ENCODE data around the gene ANXA11. TPM values are rescaled to one million over a fixed set of nuclear protein-coding genes. Genes with fewer than 3 reads are reported as not detected.
A peak's percentile ranks its signal among the peaks of the same experiment; 100 is the strongest.

ANXA11 gene
- total and polyA plus RNA-seq, 2 donors (not counting 1 experiment from before 2014, with no cell fraction given): 88.3 to 177 TPM

GRCh38 chr10:80159166-80159873 is 46.0 kb downstream of the ANXA11 start:
- Histone ChIP-seq H4K20me1 (ENCODE audit: control insufficient read depth, insufficient read depth, low read length, poor library complexity, severe bottlenecking) (peaks cover 9% of the 10 kb centered on the region), H3K27me3 (replicated peaks in 1 of 4; ENCODE audit: control extremely low read depth in 1 of 4, control insufficient read depth in 3 of 4, insufficient read depth in 4 of 4, low read length in 3 of 4) (no peaks in the 10 kb centered on the region), H3K9me3 (ENCODE audit: control extremely low read depth in 1 of 3, control insufficient read depth in 2 of 3, insufficient read depth in 1 of 3, low read length in 2 of 3) (no peaks in the 10 kb centered on the region), H3K79me2 (ENCODE audit: control insufficient read depth, insufficient read depth, low read length) (no peaks in the 10 kb centered on the region), H3K4me1 (ENCODE audit: control insufficient read depth in 2 of 2, insufficient read depth in 2 of 2, low read length in 2 of 2) (no peaks in the 10 kb centered on the region), H3K27ac (ENCODE audit: low read length in 2 of 2) (no peak overlapping the region), H3K4me3 (ENCODE audit: control extremely low read depth in 1 of 5, extremely low read depth in 1 of 5, insufficient read depth in 1 of 5, low read depth in 2 of 5, low read length in 4 of 5) (no peak overlapping the region), H3K4me2 (replicated peaks; ENCODE audit: low read depth, low read length, poor library complexity, severe bottlenecking) (no peak overlapping the region), H2AFZ (ENCODE audit: insufficient read depth, low read depth, low read length, poor library complexity, severe bottlenecking) (no peak overlapping the region), H3K9ac (ENCODE audit: low read length) (no peak overlapping the region), H3K36me3 (replicated peaks in 1 of 2; ENCODE audit: control extremely low read depth in 1 of 2, control insufficient read depth in 1 of 2, extremely low read depth in 1 of 2, insufficient read depth in 2 of 2, low read length in 1 of 2) (peaks cover 0 to 98% of the 10 kb centered on the region in 2 experiments)
- Mint-ChIP-seq H3K9me3 (ENCODE audit: insufficient read depth) (no peaks in the 10 kb centered on the region), H3K4me3 (no peak overlapping the region), H3K4me1 (no peaks in the 10 kb centered on the region), H3K27me3 (no peaks in the 10 kb centered on the region), H3K27ac (peak overlapping the region; percentile 32)
- TF ChIP-seq CTCF (IDR thresholded peaks at IDR 0.05) (no peak), EZH2 (IDR thresholded peaks at IDR 0.05; ENCODE audit: borderline replicate concordance, insufficient read depth, low read depth, low read length, poor library complexity, severe bottlenecking) (no peak)
- ATAC-seq (ENCODE audit: low read depth) (no peak), DNase-seq (no peak)
- 94% methylated on average over 9 of the region's 9 CpGs for WGBS (ENCODE audit: insufficient coverage)
- ChIA-PET POLR2A (no interaction called here), CTCF (interaction anchor here (1.5 kb wide), 1 partner anchor 15 kb away, joined by 6 read pairs; no protein-coding TSS in a partner anchor)
- intact Hi-C loops (cut with micrococcal nuclease): no loop called here

- POLR2A ChIA-PET: no interaction called here
- Mint-ChIP-seq H3K27me3 (no peaks in the 10 kb centered on the region), H3K4me3 (no peak overlapping the region), H3K9me3 (ENCODE audit: insufficient read depth) (no peaks in the 10 kb centered on the region), H3K4me1 (no peaks in the 10 kb centered on the region), H3K27ac (peak overlapping the region; percentile 32)
- no peak overlapping the region for H3K27ac ChIP-seq (ENCODE audit: low read length in 2 of 2)
- H3K4me2 ChIP-seq (replicated peaks; ENCODE audit: low read depth, low read length, poor library complexity, severe bottlenecking): no peak overlapping the region
- no peaks in the 10 kb centered on the region for H3K9me3 ChIP-seq (ENCODE audit: control extremely low read depth in 1 of 3, control insufficient read depth in 2 of 3, insufficient read depth in 1 of 3, low read length in 2 of 3)
- DNase-seq (no peak), ATAC-seq (ENCODE audit: low read depth) (no peak)
- H3K4me1 ChIP-seq (ENCODE audit: control insufficient read depth in 2 of 2, insufficient read depth in 2 of 2, low read length in 2 of 2): no peaks in the 10 kb centered on the region
- no peaks in the 10 kb centered on the region for H3K27me3 ChIP-seq (replicated peaks in 1 of 4; ENCODE audit: control extremely low read depth in 1 of 4, control insufficient read depth in 3 of 4, insufficient read depth in 4 of 4, low read length in 3 of 4)
- no peak overlapping the region for H3K9ac ChIP-seq (ENCODE audit: low read length)
- H3K79me2 ChIP-seq (ENCODE audit: control insufficient read depth, insufficient read depth, low read length): no peaks in the 10 kb centered on the region
- CTCF ChIA-PET: no interaction called here
- H3K4me3 ChIP-seq (ENCODE audit: control extremely low read depth in 1 of 5, extremely low read depth in 1 of 5, insufficient read depth in 1 of 5, low read depth in 2 of 5, low read length in 4 of 5): no peak overlapping the region
- no peak overlapping the region for H2AFZ ChIP-seq (ENCODE audit: insufficient read depth, low read depth, low read length, poor library complexity, severe bottlenecking)
- intact Hi-C loops (cut with micrococcal nuclease): no loop called here
- H3K36me3 ChIP-seq (replicated peaks in 1 of 2; ENCODE audit: control extremely low read depth in 1 of 2, control insufficient read depth in 1 of 2, extremely low read depth in 1 of 2, insufficient read depth in 2 of 2, low read length in 1 of 2): peaks cover 0 to 93% of the 10 kb centered on the region in 2 experiments
- WGBS (ENCODE audit: insufficient coverage): 72% methylated on average over 12 of the region's 14 CpGs
- no peak for TF ChIP-seq EZH2 (IDR thresholded peaks at IDR 0.05; ENCODE audit: borderline replicate concordance, insufficient read depth, low read depth, low read length, poor library complexity, severe bottlenecking)
- TF ChIP-seq CTCF (IDR thresholded peaks at IDR 0.05): no peak
- peaks cover 5% of the 10 kb centered on the region for H4K20me1 ChIP-seq (ENCODE audit: control insufficient read depth, insufficient read depth, low read length, poor library complexity, severe bottlenecking)
Measured at GRCh38 chr10:80158598-80159127, 46.7 kb downstream of the ANXA11 start.

All from B cell (primary cell).